HG03571 (cell line): ENCODE data around the gene TBCC.

Experiments
- ATAC-seq: cut with Tn5 transposase; IDR thresholded peaks from one replicate; pipeline ENCODE4 v1.9.1; 2021; ENCODE audit not compliant: unreplicated experiment

Gene TBCC

DNA sequence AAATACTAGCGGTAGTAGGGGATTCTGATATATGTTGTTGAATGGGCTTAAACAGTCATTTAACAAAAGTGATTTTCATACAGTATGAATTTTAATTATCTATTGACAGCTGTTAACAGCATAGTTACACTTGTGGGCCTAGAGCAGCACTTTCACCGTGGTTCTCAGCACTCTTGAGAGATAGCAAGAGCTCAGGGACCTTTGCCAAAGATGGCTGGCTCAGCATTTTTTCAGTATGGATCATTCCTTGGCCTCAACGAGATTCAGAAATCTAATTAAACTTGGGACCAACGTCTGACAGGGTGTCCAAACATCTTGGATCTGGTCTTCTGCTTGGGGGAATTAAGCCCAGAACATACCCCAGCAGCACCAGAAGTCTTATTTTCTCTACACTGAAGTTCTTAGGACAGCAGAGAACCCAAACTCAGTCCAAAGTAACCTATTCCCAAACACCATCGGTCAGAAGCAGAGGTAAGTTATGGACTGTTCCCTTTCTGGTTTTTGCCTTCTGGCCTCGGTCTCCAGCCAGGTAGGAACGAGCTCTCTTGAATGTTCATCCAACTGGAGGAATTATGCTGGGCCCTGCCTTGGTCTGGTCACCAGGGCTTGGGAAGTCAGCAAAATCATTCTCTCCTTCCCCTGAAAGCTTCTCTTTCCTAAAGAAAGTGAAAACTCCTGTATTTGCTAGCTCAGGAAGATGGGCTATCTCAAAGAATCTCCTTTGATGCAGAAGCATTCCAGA is 49.2 kb downstream of the TBCC start:
- ATAC-seq: no peak

DNA sequence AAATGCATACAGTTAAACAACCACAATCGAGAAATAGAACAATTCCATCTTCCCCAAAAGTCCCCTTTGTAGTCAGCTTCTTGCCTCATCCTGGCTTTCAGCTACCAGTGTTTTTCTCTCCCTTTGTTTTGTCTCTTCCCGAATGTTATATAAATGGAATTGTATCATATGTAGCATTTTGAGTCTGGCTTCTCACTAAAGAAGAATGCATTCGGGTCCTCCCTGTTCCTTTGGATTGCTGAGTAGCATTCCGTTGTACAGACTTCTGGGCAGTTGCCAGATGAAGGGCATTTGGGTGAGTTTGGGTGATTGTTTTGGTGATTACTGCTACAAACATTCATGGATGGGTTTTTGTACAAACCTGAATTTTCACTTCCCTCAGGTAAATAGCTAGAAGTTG is 51.3 kb downstream of the TBCC start:
- ATAC-seq: no peak
